Common myeloid progenitor, CD34-positive (primary cell): Measurements from ENCODE around the gene ATP6V0C.

Source experiments
- CTCF ChIA-PET: fragments of 350-600 bp; sonication (Branson Sonifier 250); formaldehyde crosslinking; loops from one replicate; lab custom pipeline; 2021; ENCODE audit warnings: antibody characterized with exemption; lab: Charles Lee
- POLR2A ChIA-PET: fragments of 350-600 bp; sonication (Branson Sonifier 250); formaldehyde crosslinking; loops from one replicate; lab custom pipeline; 2021; ENCODE audit warnings: antibody characterized with exemption; lab: Charles Lee
- DNase-seq, 3 donors: peaks; one replicate each; pipeline versions ENCODE4 v3.0.0 to v3.0.0-alpha.2; 2013
- H3K27ac ChIP-seq, 2 experiments: 1 replicate in 1 of 2; 2 replicates in 1 of 2; pipeline ENCODE4 v1.7.0; 2013; ENCODE audit warnings: inconsistent platforms in 2 of 2, low read length in 2 of 2, mild to moderate bottlenecking in 2 of 2, low read depth in 1 of 2, moderate library complexity in 1 of 2; ENCODE audit not compliant: severe bottlenecking in 2 of 2, insufficient read depth in 1 of 2, poor library complexity in 1 of 2
- H3K27me3 ChIP-seq, 5 experiments: replicated peaks in 2 of 5; 1 replicate in 3 of 5; 2 replicates in 2 of 5; pipeline versions ENCODE4 v1.6.1 to v1.7.0; 2013; ENCODE audit warnings: low read length in 4 of 5, mild to moderate bottlenecking in 2 of 5, moderate library complexity in 2 of 5, inconsistent platforms in 1 of 5; ENCODE audit not compliant: insufficient read depth in 5 of 5, control insufficient read depth in 4 of 5
- H3K36me3 ChIP-seq, 4 experiments: 1 replicate in 2 of 4; 2 replicates in 2 of 4; pipeline versions ENCODE4 v1.6.1 to v1.7.0; 2013; ENCODE audit warnings: low read length in 3 of 4, control low read depth in 1 of 4, mild to moderate bottlenecking in 1 of 4; ENCODE audit not compliant: control insufficient read depth in 4 of 4, insufficient read depth in 4 of 4
- H3K4me1 ChIP-seq, 4 experiments: 1 replicate in 3 of 4; 2 replicates in 1 of 4; pipeline versions ENCODE4 v1.6.1 to v1.7.1; 2013; ENCODE audit warnings: low read length in 3 of 4, mild to moderate bottlenecking in 3 of 4, control low read depth in 1 of 4, inconsistent platforms in 1 of 4, moderate library complexity in 1 of 4; ENCODE audit not compliant: control insufficient read depth in 4 of 4, insufficient read depth in 4 of 4; ENCODE audit errors: control extremely low read depth in 1 of 4
- H3K4me3 ChIP-seq, 7 experiments: 1 replicate in 4 of 7; 2 replicates in 3 of 7; pipeline versions ENCODE4 v1.5.1 to v1.7.0; 2013; ENCODE audit warnings: mild to moderate bottlenecking in 7 of 7, low read length in 6 of 7, moderate library complexity in 6 of 7, inconsistent platforms in 2 of 7, low read depth in 2 of 7, control low read depth in 1 of 7; ENCODE audit not compliant: insufficient read depth in 4 of 7, control insufficient read depth in 1 of 7; ENCODE audit errors: extremely low read depth in 1 of 7
- H3K9me3 ChIP-seq, 5 experiments: 1 replicate in 4 of 5; 2 replicates in 1 of 5; pipeline versions ENCODE4 v1.6.1 to v1.7.1; 2013; ENCODE audit warnings: low read length in 4 of 5, mild to moderate bottlenecking in 2 of 5, inconsistent platforms in 1 of 5, low read depth in 1 of 5, moderate library complexity in 1 of 5; ENCODE audit not compliant: control insufficient read depth in 4 of 5, insufficient read depth in 2 of 5; ENCODE audit errors: control extremely low read depth in 1 of 5
- WGBS: methylation state at CpG from one replicate; pipeline ENCODE4 v1.1.5; 2013; ENCODE audit not compliant: insufficient coverage; 5-methylcytosine and 5-hydroxymethylcytosine counted together

Gene ATP6V0C

GRCh38 chr16:2520097-2520783 is 6.5 kb downstream of the ATP6V0C start, which contains the start of gene AMDHD2:
Gene AMDHD2, plus strand, starts transcription at chr16:2520371. Its CDS starts 88 bp downstream, at chr16:2520459.
- H3K4me1 ChIP-seq, result peaks cover 10 to 57% (median 56%) of the 10 kb centered on the region in 4 experiments

GRCh38 chr16:2520784-2521531 is 7.2 kb downstream of the ATP6V0C start:
- Histone ChIP-seq H3K4me3 (peak overlapping the region; percentile 16 to 80 (median 66)), H3K36me3 (peaks cover 2 to 49% (median 22%) of the 10 kb centered on the region in 4 experiments), H3K4me1 (peaks cover 6 to 51% (median 49%) of the 10 kb centered on the region in 4 experiments), H3K27me3 (no peaks in the 10 kb centered on the region), H3K27ac (peak overlapping the region in 1 of 2 experiments; percentile 43), H3K9me3 (no peaks in the 10 kb centered on the region)
- WGBS, result 34% methylated on average over 29 of the region's 41 CpGs
- CTCF ChIA-PET, result interaction anchor here (1.3 to 2.4 kb wide), 3 partner anchors 8 to 14 kb away, joined by 3 to 7 read pairs (median 3); partner anchors contain the start of gene CEMP1
- POLR2A ChIA-PET, result interaction anchor here (0.6 to 3.7 kb wide), 7 partner anchors 11 to 636 kb away, joined by 3 to 24 read pairs (median 4); partner anchors contain the start of genes CEMP1, PDPK1 and TRAF7
- peak; percentile 63 to 86 (median 79) for DNase-seq

More at GRCh38 chr16:2520097-2520783, 6.5 kb downstream of the ATP6V0C start, which contains the start of gene AMDHD2:
- H3K27ac ChIP-seq, result peak within 1 kb of the TSS in 1 of 2 experiments; percentile 43
- H3K9me3 ChIP-seq, result no peaks in the 10 kb centered on the region
- WGBS, result 0% methylated on average over 49 of the region's 83 CpGs
- H3K36me3 ChIP-seq, result peaks cover 0 to 47% (median 21%) of the 10 kb centered on the region in 4 experiments
- POLR2A ChIA-PET, result interaction anchor here (1.0 to 3.7 kb wide), 5 partner anchors 11 to 365 kb away, joined by 3 to 24 read pairs (median 4); partner anchors contain the start of genes CEMP1, PDPK1 and TRAF7
- H3K4me3 ChIP-seq, result peak within 1 kb of the TSS; percentile 16 to 80 (median 66)
- H3K27me3 ChIP-seq, result no peaks in the 10 kb centered on the region
- DNase-seq, result peak; percentile 87 to 94 (median 94)
- CTCF ChIA-PET, result interaction anchor here (0.8 to 2.4 kb wide), 4 partner anchors 9 to 19 kb away, joined by 3 to 7 read pairs (median 4); partner anchors contain the start of gene CEMP1

- ChIA-PET POLR2A (no interaction called here), CTCF (interaction anchor here (1.6 kb wide), 1 partner anchor 12 kb away, joined by 3 read pairs; no protein-coding TSS in a partner anchor)
Measured at GRCh38 chr16:2523801-2524231, 10.1 kb downstream of the ATP6V0C start.

GRCh38 chr16:2524339-2524938 is 10.7 kb downstream of the ATP6V0C start:
- H3K4me1 ChIP-seq, result peaks cover 0 to 20% (median 16%) of the 10 kb centered on the region in 4 experiments
- H3K4me3 ChIP-seq, result no peak overlapping the region
- no peaks in the 10 kb centered on the region for H3K9me3 ChIP-seq
- no peak for DNase-seq
- ChIA-PET POLR2A (no interaction called here), CTCF (interaction anchor here (1.6 kb wide), 1 partner anchor 12 kb away, joined by 3 read pairs; no protein-coding TSS in a partner anchor)
- no peaks in the 10 kb centered on the region for H3K27me3 ChIP-seq
- peaks cover 3 to 54% (median 40%) of the 10 kb centered on the region in 4 experiments for H3K36me3 ChIP-seq
- 97% methylated on average over 7 of the region's 9 CpGs for WGBS
- no peak overlapping the region for H3K27ac ChIP-seq

More at GRCh38 chr16:2523801-2524231, 10.1 kb downstream of the ATP6V0C start:
- Histone ChIP-seq H3K27ac (no peak overlapping the region), H3K27me3 (no peaks in the 10 kb centered on the region), H3K4me3 (no peak overlapping the region), H3K36me3 (peaks cover 3 to 54% (median 39%) of the 10 kb centered on the region in 4 experiments), H3K9me3 (no peaks in the 10 kb centered on the region), H3K4me1 (peaks cover 0 to 26% (median 22%) of the 10 kb centered on the region in 4 experiments)
- 99% methylated on average over 6 of the region's 6 CpGs for WGBS
- no peak for DNase-seq

GRCh38 chr16:2526135-2526534 is 12.4 kb downstream of the ATP6V0C start:
- CTCF ChIA-PET, result no interaction called here
- no peak overlapping the region for H3K27ac ChIP-seq
- POLR2A ChIA-PET, result no interaction called here
- DNase-seq, result no peak
- H3K4me3 ChIP-seq, result no peak overlapping the region
- peaks cover 0 to 12% (median 6%) of the 10 kb centered on the region in 4 experiments for H3K4me1 ChIP-seq
- 83% methylated on average over 5 of the region's 8 CpGs for WGBS
- peaks cover 3 to 60% (median 42%) of the 10 kb centered on the region in 4 experiments for H3K36me3 ChIP-seq
- no peaks in the 10 kb centered on the region for H3K9me3 ChIP-seq
- H3K27me3 ChIP-seq, result no peaks in the 10 kb centered on the region

GRCh38 chr16:2527071-2527783 is 13.5 kb downstream of the ATP6V0C start:
- Histone ChIP-seq H3K4me3 (no peak overlapping the region), H3K36me3 (peaks cover 3 to 60% (median 42%) of the 10 kb centered on the region in 4 experiments), H3K9me3 (no peaks in the 10 kb centered on the region), H3K27me3 (no peaks in the 10 kb centered on the region), H3K4me1 (peaks cover 0 to 17% (median 11%) of the 10 kb centered on the region in 4 experiments), H3K27ac (no peak overlapping the region)
- no peak for DNase-seq
- WGBS, result 97% methylated on average over 8 of the region's 12 CpGs
- ChIA-PET CTCF (no interaction called here), POLR2A (no interaction called here)
